HL-60 (cell line): ENCODE measurements around the gene LONRF3.

ENCODE experiments used
- DNase-seq, 2 experiments: peaks; one replicate each; pipeline ENCODE4 v3.0.0-alpha.2; 2010 to 2020; ENCODE audit warnings: low read depth in 1 of 2, low spot score in 1 of 2
- H3K27ac ChIP-seq: fragments of 250-450 bp; sonication (Bioruptor Pico); replicated peaks from 2 replicates; pipeline ENCODE4 v1.5.1; 2020; ENCODE audit warnings: mild to moderate bottlenecking, moderate library complexity
- H3K27me3 ChIP-seq: fragments of 250-450 bp; sonication (Bioruptor Pico); 2 replicates; pipeline ENCODE4 v1.5.1; 2021; ENCODE audit warnings: mild to moderate bottlenecking, moderate library complexity; ENCODE audit not compliant: insufficient read depth, poor library complexity, severe bottlenecking
- H3K4me3 ChIP-seq: replicated peaks from 2 replicates; pipeline ENCODE4 v1.5.1; 2011; ENCODE audit warnings: mild to moderate bottlenecking, control low read depth, low read length; ENCODE audit not compliant: insufficient read depth
- CTCF ChIP-seq: IDR thresholded peaks from one replicate; pipeline ENCODE4 v1.5.1; 2011; ENCODE audit warnings: low read length, control low read depth, inconsistent platforms; ENCODE audit not compliant: insufficient read depth
- GABPA ChIP-seq: IDR thresholded peaks from 2 replicates; pipeline ENCODE4 v1.6.1; 2012; ENCODE audit warnings: low read depth
- POLR2AphosphoS5 ChIP-seq: IDR thresholded peaks from 2 replicates; pipeline ENCODE4 v1.6.1; 2012; ENCODE audit warnings: low read depth
- REST ChIP-seq: IDR thresholded peaks from 2 replicates; pipeline ENCODE4 v1.6.1; 2012; ENCODE audit warnings: low read depth; ENCODE audit not compliant: insufficient replicate concordance
- SPI1 ChIP-seq: IDR thresholded peaks from 2 replicates; pipeline ENCODE4 v1.6.1; 2012; ENCODE audit warnings: low read depth, mild to moderate bottlenecking, borderline replicate concordance

Gene LONRF3

GRCh38 chrX:119055687-119056086 lies 81.3 kb downstream of the LONRF3 start:
- DNase-seq: no peak
- TF ChIP-seq CTCF: no peak
- TF ChIP-seq POLR2AphosphoS5: no peak
- no peak for TF ChIP-seq SPI1
- TF ChIP-seq REST: no peak
- TF ChIP-seq GABPA: no peak
- peaks cover 2% of the 10 kb centered on the region for H3K27me3 ChIP-seq

GRCh38 chrX:119062750-119063374 lies 88.4 kb downstream of the LONRF3 start:
- H3K27me3 ChIP-seq: peaks cover 7% of the 10 kb centered on the region
- H3K27ac ChIP-seq: no peak overlapping the region
- no peak overlapping the region for H3K4me3 ChIP-seq
- TF ChIP-seq GABPA (no peak), SPI1 (no peak), CTCF (no peak), POLR2AphosphoS5 (no peak), REST (no peak)
- no peak for DNase-seq

More at GRCh38 chrX:119055687-119056086, 81.3 kb downstream of the LONRF3 start:
- H3K27ac ChIP-seq: no peak overlapping the region
- H3K4me3 ChIP-seq: no peak overlapping the region

GRCh38 chrX:119063428-119063827 lies 89.0 kb downstream of the LONRF3 start:
- H3K27ac ChIP-seq: no peak overlapping the region
- TF ChIP-seq CTCF: no peak
- no peak for TF ChIP-seq REST
- no peak for TF ChIP-seq POLR2AphosphoS5
- TF ChIP-seq GABPA: no peak
- no peak for TF ChIP-seq SPI1
- H3K27me3 ChIP-seq: peaks cover 7% of the 10 kb centered on the region
- DNase-seq: no peak
- H3K4me3 ChIP-seq: no peak overlapping the region
